NB4 (cell line): Measurements from ENCODE around the gene ZNF90.
"Not testable (repeated sequence)": the region's sequence is repeated elsewhere in the genome, so short reads cannot be mapped to it uniquely, and the experiment has no call there.

Experiments
- CTCF ChIP-seq: IDR thresholded peaks from one replicate; pipeline ENCODE4 v1.5.1; 2012; ENCODE audit warnings: low read depth, low read length
- MAX ChIP-seq: IDR thresholded peaks from 2 replicates; pipeline ENCODE4 v1.6.1; 2011; ENCODE audit warnings: low read depth, low read length
- MYC ChIP-seq: IDR thresholded peaks from 2 replicates; pipeline ENCODE4 v1.6.1; 2011; ENCODE audit warnings: low read depth, low read length
- POLR2A ChIP-seq: IDR thresholded peaks from 2 replicates; pipeline ENCODE4 v1.6.1; 2011; ENCODE audit warnings: mild to moderate bottlenecking; ENCODE audit not compliant: insufficient read length; ENCODE audit errors: extremely low read depth

GRCh38 chr19:20068559-20068958 is 9.2 kb upstream of the ZNF90 start:
- TF ChIP-seq CTCF, POLR2A, MYC, MAX: not testable (repeated sequence)
